Calu3 (cell line): ENCODE data around the gene ARID5B. TPM values are rescaled to one million over a fixed set of nuclear protein-coding genes. Genes with fewer than 3 reads are reported as not detected.

ENCODE experiments used
- BruUV-seq: library from RNA; stranded (reverse); fragments of 400-500 nt; replicated peaks from 2 replicates; lab custom pipeline; 2021; lab: Mats Ljungman, UMichigan
- CTCF ChIA-PET: fragments of 300-600 bp; sonication (Branson Sonifier 250); formaldehyde crosslinking; loops from one replicate; lab custom pipeline; 2022; ENCODE audit warnings: antibody characterized with exemption; lab: Charles Lee
- DNase-seq: peaks from one replicate; pipeline ENCODE4 v3.0.0; 2022
- H3K27ac Mint-ChIP-seq: one replicate; pipeline ENCODE4 v1.8.0; 2022; ENCODE audit warnings: mixed read lengths; ENCODE audit not compliant: unreplicated experiment
- H3K27me3 Mint-ChIP-seq: one replicate; pipeline ENCODE4 v1.8.0; 2022; ENCODE audit warnings: mixed read lengths; ENCODE audit not compliant: unreplicated experiment
- H3K36me3 Mint-ChIP-seq: one replicate; pipeline ENCODE4 v1.8.0; 2022; ENCODE audit warnings: mild to moderate bottlenecking, moderate library complexity, mixed read lengths; ENCODE audit not compliant: insufficient read depth, unreplicated experiment
- H3K4me1 Mint-ChIP-seq: one replicate; pipeline ENCODE4 v1.8.0; 2022; ENCODE audit warnings: mild to moderate bottlenecking, low read depth, mixed read lengths; ENCODE audit not compliant: unreplicated experiment
- H3K4me3 Mint-ChIP-seq: one replicate; pipeline ENCODE4 v1.8.0; 2022; ENCODE audit warnings: mild to moderate bottlenecking, low read depth, moderate library complexity, mixed read lengths; ENCODE audit not compliant: unreplicated experiment
- H3K9me3 Mint-ChIP-seq: one replicate; pipeline ENCODE4 v1.8.0; 2022; ENCODE audit warnings: low read depth, mixed read lengths; ENCODE audit not compliant: unreplicated experiment
- CTCF ChIP-seq: fragments of 200-600 bp; IDR thresholded peaks from one replicate; pipeline ENCODE4 v1.8.0; 2022; ENCODE audit warnings: antibody characterized with exemption; ENCODE audit not compliant: unreplicated experiment
- intact Hi-C: fragments of 100-400 bp; cut with micrococcal nuclease; formaldehyde crosslinking; loops from one replicate; pipeline ENCODE4 v1.10.0; 2022; ENCODE audit not compliant: unreplicated experiment
- total RNA-seq: library from RNA; stranded (reverse); gene quantifications from 2 replicates; pipeline ENCODE4 v1.2.3, GENCODE V29; 2022

ARID5B gene
- total RNA-seq, 1 experiment from 2014 or later = 10.0 TPM

- Mint-ChIP-seq H3K27ac (no peak overlapping the region), H3K4me1 (peaks cover 41% of the 10 kb centered on the region), H3K27me3 (no peaks in the 10 kb centered on the region), H3K9me3 (no peaks in the 10 kb centered on the region), H3K4me3 (no peak overlapping the region), H3K36me3 (peaks cover 21% of the 10 kb centered on the region)
- no peak for DNase-seq
- CTCF ChIA-PET = no interaction called here
- no TSS peak for BruUV-seq
- intact Hi-C loops = no loop called here
- TF ChIP-seq CTCF = no peak
Observed at GRCh38 chr10:62087329-62087728, 185.8 kb downstream of the ARID5B start.

GRCh38 chr10:62088786-62089185 lies 187.3 kb downstream of the ARID5B start:
- no peak for TF ChIP-seq CTCF
- Mint-ChIP-seq H3K9me3 (no peaks in the 10 kb centered on the region), H3K4me1 (peaks cover 42% of the 10 kb centered on the region), H3K4me3 (no peak overlapping the region), H3K27me3 (no peaks in the 10 kb centered on the region), H3K36me3 (peaks cover 16% of the 10 kb centered on the region), H3K27ac (no peak overlapping the region)
- intact Hi-C loops = no loop called here
- no peak for DNase-seq
- CTCF ChIA-PET = interaction anchor here (0.6 kb wide), 1 partner anchor 12 kb away, joined by 3 read pairs; no protein-coding TSS in a partner anchor
- no TSS peak for BruUV-seq

- Mint-ChIP-seq H3K4me1 (peaks cover 56% of the 10 kb centered on the region), H3K27me3 (no peaks in the 10 kb centered on the region), H3K9me3 (no peaks in the 10 kb centered on the region), H3K4me3 (no peak overlapping the region), H3K27ac (no peak overlapping the region), H3K36me3 (peaks cover 29% of the 10 kb centered on the region)
- DNase-seq = no peak
- BruUV-seq = no TSS peak
- intact Hi-C loops = no loop called here
- no peak for TF ChIP-seq CTCF
- CTCF ChIA-PET = interaction anchor here (1.8 kb wide), 1 partner anchor 9 kb away, joined by 10 read pairs; no protein-coding TSS in a partner anchor
Observed at GRCh38 chr10:62092301-62093030, 191.0 kb downstream of the ARID5B start.

- CTCF ChIA-PET = interaction anchor here (0.7 to 1.8 kb wide), 4 partner anchors 11 to 23 kb away, joined by 3 to 10 read pairs (median 3); no protein-coding TSS in a partner anchor
- intact Hi-C loops = loop anchor here (2.0 kb wide), 2 partner anchors 17 to 55 kb away; no protein-coding TSS in a partner anchor
- Mint-ChIP-seq H3K27ac (peak overlapping the region; percentile 100), H3K36me3 (peaks cover 42% of the 10 kb centered on the region), H3K9me3 (peaks cover 3% of the 10 kb centered on the region), H3K4me1 (peaks cover 62% of the 10 kb centered on the region), H3K27me3 (no peaks in the 10 kb centered on the region), H3K4me3 (peak overlapping the region; percentile 15)
- TF ChIP-seq CTCF = no peak
- peak; percentile 34 for DNase-seq
- no TSS peak for BruUV-seq
Observed at GRCh38 chr10:62093863-62094291, 192.4 kb downstream of the ARID5B start.
